H1 (cell line): ENCODE results near the gene SSTR4. TPM values are rescaled to one million over a fixed set of nuclear protein-coding genes. Genes with fewer than 3 reads are reported as not detected.
A peak's percentile ranks its signal among the peaks of the same experiment; 100 is the strongest.

Source experiments
- CTCF ChIA-PET: fragments of 300-600 bp; sonication (Branson Sonifier 250); formaldehyde crosslinking; loops from one replicate; lab custom pipeline; 2021; ENCODE audit not compliant: partially characterized antibody; lab: Charles Lee
- POLR2A ChIA-PET: fragments of 300-600 bp; sonication (Branson Sonifier 250); formaldehyde crosslinking; loops from one replicate; lab custom pipeline; 2021; ENCODE audit warnings: inconsistent platforms; ENCODE audit not compliant: partially characterized antibody; lab: Charles Lee
- DNase-seq, 2 experiments: peaks; one replicate each; pipeline versions ENCODE4 v3.0.0 to v3.0.0-alpha.2; 2010 to 2022; ENCODE audit warnings: low spot score in 2 of 2, low read depth in 1 of 2, mixed read lengths in 1 of 2
- FAIRE-seq: peaks from 2 replicates; lab custom pipeline; 2011; peaks lifted over from hg19 to GRCh38; lab: Jason Lieb, UNC
- H2AFZ ChIP-seq: 2 replicates; pipeline ENCODE4 v1.8.1; 2012; ENCODE audit warnings: low read length, inconsistent platforms
- H2AK5ac ChIP-seq: 2 replicates; pipeline ENCODE4 v1.6.1; 2013; ENCODE audit warnings: low read depth, low read length
- H2BK120ac ChIP-seq: replicated peaks from 2 replicates; pipeline ENCODE3; 2013; ENCODE audit warnings: low read depth, low read length, inconsistent platforms
- H2BK12ac ChIP-seq: 2 replicates; pipeline ENCODE4 v1.6.1; 2013; ENCODE audit warnings: low read depth, low read length
- H2BK15ac ChIP-seq: 2 replicates; pipeline ENCODE4 v1.6.1; 2013; ENCODE audit warnings: low read length
- H2BK20ac ChIP-seq: 2 replicates; pipeline ENCODE4 v1.6.1; 2013; ENCODE audit warnings: low read length
- H2BK5ac ChIP-seq: 2 replicates; pipeline ENCODE4 v1.6.1; 2013; ENCODE audit warnings: low read depth, low read length
- H3K14ac ChIP-seq: 2 replicates; pipeline ENCODE4 v1.6.1; 2013; ENCODE audit warnings: inconsistent platforms; ENCODE audit not compliant: insufficient read length
- H3K18ac ChIP-seq: 2 replicates; pipeline ENCODE4 v1.6.1; 2013; ENCODE audit warnings: low read length; ENCODE audit errors: extremely low read depth
- H3K23ac ChIP-seq: 2 replicates; pipeline ENCODE4 v1.6.1; 2013; ENCODE audit warnings: inconsistent platforms; ENCODE audit not compliant: insufficient read length
- H3K23me2 ChIP-seq: 2 replicates; pipeline ENCODE4 v1.6.1; 2013; ENCODE audit warnings: low read depth, low read length
- H3K27ac ChIP-seq: 2 replicates; pipeline ENCODE4 v1.6.1; 2011; ENCODE audit warnings: low read depth, low read length, inconsistent platforms
- H3K27me3 ChIP-seq, 4 experiments: replicated peaks in 1 of 4; 1 replicate in 1 of 4; 2 replicates in 3 of 4; pipeline versions ENCODE4 v1.6.1 to v1.8.1; 2011 to 2013; ENCODE audit warnings: low read length in 3 of 4, mild to moderate bottlenecking in 3 of 4, inconsistent platforms in 2 of 4, mixed read lengths in 2 of 4, moderate library complexity in 1 of 4; ENCODE audit not compliant: control insufficient read depth in 3 of 4, insufficient read depth in 3 of 4; ENCODE audit errors: extremely low read depth in 1 of 4
- H3K36me3 ChIP-seq, 4 experiments: 2 replicates each; pipeline versions ENCODE4 v1.6.1 to v1.8.1; 2011 to 2013; ENCODE audit warnings: mild to moderate bottlenecking in 4 of 4, low read length in 3 of 4, moderate library complexity in 2 of 4, control low read depth in 1 of 4, inconsistent platforms in 1 of 4; ENCODE audit not compliant: insufficient read depth in 4 of 4, control insufficient read depth in 2 of 4
- H3K4ac ChIP-seq: replicated peaks from 2 replicates; pipeline ENCODE3; 2013; ENCODE audit warnings: low read length, low read depth, mixed read lengths, inconsistent platforms; ENCODE audit not compliant: insufficient read length
- H3K4me1 ChIP-seq, 4 experiments: replicated peaks in 1 of 4; 1 replicate in 1 of 4; 2 replicates in 3 of 4; pipeline versions ENCODE4 v1.6.1 to v1.8.1; 2011 to 2013; ENCODE audit warnings: low read length in 3 of 4, inconsistent platforms in 2 of 4, mixed read lengths in 1 of 4; ENCODE audit not compliant: insufficient read depth in 4 of 4, control insufficient read depth in 3 of 4
- H3K4me2 ChIP-seq, 2 experiments: 2 replicates each; pipeline versions ENCODE4 v1.6.1 to v1.8.1; 2011 to 2013; ENCODE audit warnings: low read depth in 2 of 2, low read length in 2 of 2, control low read depth in 1 of 2, inconsistent platforms in 1 of 2, mild to moderate bottlenecking in 1 of 2; ENCODE audit not compliant: insufficient read depth in 1 of 2
- H3K4me3 ChIP-seq, 4 experiments: fragments of 200-600, 300-600 bp in 1 of 4; sonication (generic), shearing (Covaris generic), sonication (Bioruptor Twin) in 1 of 4; 2 replicates each; pipeline versions ENCODE4 v1.5.1 to v1.8.1; 2011 to 2016; ENCODE audit warnings: low read length in 4 of 4, low read depth in 3 of 4, control low read depth in 2 of 4, inconsistent platforms in 2 of 4, mild to moderate bottlenecking in 2 of 4, mixed read lengths in 1 of 4, moderate library complexity in 1 of 4; ENCODE audit not compliant: insufficient read depth in 2 of 4; ENCODE audit errors: extremely low read depth in 1 of 4
- H3K56ac ChIP-seq: replicated peaks from 2 replicates; pipeline ENCODE3; 2013; ENCODE audit warnings: low read depth, mild to moderate bottlenecking, mixed read lengths, low read length, inconsistent platforms; ENCODE audit not compliant: insufficient read length
- H3K79me1 ChIP-seq: 2 replicates; pipeline ENCODE4 v1.6.1; 2013; ENCODE audit warnings: low read depth, low read length, control low read depth
- H3K79me2 ChIP-seq, 2 experiments: 2 replicates each; pipeline versions ENCODE4 v1.6.1 to v1.8.1; 2012 to 2013; ENCODE audit warnings: low read length in 2 of 2, mild to moderate bottlenecking in 2 of 2, inconsistent platforms in 1 of 2; ENCODE audit not compliant: insufficient read depth in 2 of 2, control insufficient read depth in 1 of 2
- H3K9ac ChIP-seq, 4 experiments: replicated peaks in 1 of 4; 1 replicate in 1 of 4; 2 replicates in 3 of 4; pipeline versions ENCODE4 v1.6.1 to v1.8.1; 2011 to 2013; ENCODE audit warnings: low read depth in 3 of 4, low read length in 3 of 4, control low read depth in 2 of 4, mild to moderate bottlenecking in 2 of 4, moderate library complexity in 2 of 4, inconsistent platforms in 1 of 4; ENCODE audit errors: extremely low read depth in 1 of 4
- H3K9me3 ChIP-seq, 2 experiments: 2 replicates each; pipeline versions ENCODE4 v1.6.1 to v1.8.1; 2012 to 2013; ENCODE audit warnings: mild to moderate bottlenecking in 2 of 2, moderate library complexity in 2 of 2, control low read depth in 1 of 2, inconsistent platforms in 1 of 2, low read depth in 1 of 2, low read length in 1 of 2, mixed read lengths in 1 of 2; ENCODE audit not compliant: insufficient read depth in 2 of 2
- H4K20me1 ChIP-seq, 2 experiments: replicated peaks in 1 of 2; 2 replicates each; pipeline versions ENCODE3 to v1.8.1; 2011 to 2013; ENCODE audit warnings: inconsistent platforms in 2 of 2, low read length in 2 of 2, mild to moderate bottlenecking in 1 of 2; ENCODE audit not compliant: insufficient read depth in 2 of 2, control insufficient read depth in 1 of 2
- H4K5ac ChIP-seq: 2 replicates; pipeline ENCODE4 v1.6.1; 2013; ENCODE audit warnings: low read length, low read depth, mixed read lengths, inconsistent platforms; ENCODE audit not compliant: insufficient read length
- H4K8ac ChIP-seq: 2 replicates; pipeline ENCODE4 v1.8.0; 2013; ENCODE audit warnings: mild to moderate bottlenecking, moderate library complexity, low read length, inconsistent platforms; ENCODE audit not compliant: insufficient read depth; ENCODE audit errors: extremely low read depth
- H4K91ac ChIP-seq: replicated peaks from 2 replicates; pipeline ENCODE3; 2013; ENCODE audit warnings: low read length, mixed read lengths, inconsistent platforms; ENCODE audit not compliant: insufficient read length
- ATF3 ChIP-seq: IDR thresholded peaks from 2 replicates; pipeline ENCODE4 v1.6.1; 2011; ENCODE audit warnings: low read depth, mild to moderate bottlenecking, low read length; ENCODE audit not compliant: insufficient read depth
- BCL11A ChIP-seq, 2 experiments: IDR thresholded peaks; one replicate each; pipeline ENCODE4 v1.6.1; 2011; ENCODE audit warnings: low read depth in 2 of 2, low read length in 2 of 2, mild to moderate bottlenecking in 2 of 2
- CBX8 ChIP-seq: fragments of 300-800, 300-1000 bp; sonication (generic); IDR thresholded peaks from 2 replicates; pipeline ENCODE4 v1.7.1; 2016; ENCODE audit warnings: low read depth, low read length, borderline replicate concordance
- KDM1A ChIP-seq: fragments of 200-600, 300-600 bp; sonication (generic); IDR thresholded peaks from 2 replicates; pipeline ENCODE4 v1.7.1; 2016; ENCODE audit warnings: mild to moderate bottlenecking, low read length, borderline replicate concordance
- NRF1 ChIP-seq: IDR thresholded peaks from 2 replicates; pipeline ENCODE4 v1.6.1; 2011; ENCODE audit warnings: mild to moderate bottlenecking, low read depth, low read length, improper control_type of control experiment
- POU5F1 ChIP-seq: IDR thresholded peaks from 2 replicates; pipeline ENCODE4 v1.6.1; 2011; ENCODE audit warnings: low read depth, mild to moderate bottlenecking, low read length, moderate library complexity
- RBBP5 ChIP-seq: IDR thresholded peaks from 2 replicates; pipeline ENCODE4 v1.7.1; 2012; ENCODE audit warnings: low read depth, mild to moderate bottlenecking, inconsistent platforms, low read length, moderate library complexity, borderline replicate concordance
- SP1 ChIP-seq: IDR thresholded peaks from 2 replicates; pipeline ENCODE4 v1.6.1; 2011; ENCODE audit warnings: low read depth, low read length
- SP2 ChIP-seq: IDR thresholded peaks from 2 replicates; pipeline ENCODE4 v1.6.1; 2012; ENCODE audit warnings: mild to moderate bottlenecking, low read length, inconsistent platforms
- TCF12 ChIP-seq: IDR thresholded peaks from 2 replicates; pipeline ENCODE4 v1.6.1; 2011; ENCODE audit warnings: low read depth, mild to moderate bottlenecking, low read length
- ZNF274 ChIP-seq: IDR thresholded peaks from 2 replicates; pipeline ENCODE4 v1.7.0; 2012; ENCODE audit warnings: low read length, borderline replicate concordance; ENCODE audit errors: extremely low read depth
- WGBS, 2 experiments: shearing (Covaris generic) in 1 of 2; methylation state at CpG; one replicate each; pipeline versions ENCODE4 v1.1.6 to v1.1.7; 2013 to 2015; ENCODE audit warnings: low lambda C conversion rate in 2 of 2, mixed read lengths in 2 of 2, inconsistent platforms in 1 of 2, low coverage in 1 of 2, missing lambda C conversion rate in 1 of 2; ENCODE audit not compliant: insufficient replicate concordance in 2 of 2, insufficient coverage in 1 of 2, insufficient read length in 1 of 2; ENCODE audit errors: extremely low coverage in 1 of 2, missing lambda C conversion rate in 1 of 2; 5-methylcytosine and 5-hydroxymethylcytosine counted together
- polyA plus RNA-seq, 7 experiments: library from polyadenylated mRNA; depleted of rRNA in 3 of 7; stranded (reverse) in 5 of 7; unstranded in 2 of 7; fragments of >200 nt in 5 of 7; fragments of 200-250 nt in 2 of 7; gene quantifications; 1 replicate in 5 of 7; 2 replicates in 1 of 7; 4 replicates in 1 of 7; pipeline versions ENCODE4 v1.2.1 to v1.2.3, GENCODE V29; 2011 to 2013; ENCODE audit warnings: missing spikeins in 2 of 7, mixed read lengths in 2 of 7
- total RNA-seq: library from RNA; stranded (reverse); fragmentation: NEBNext Ultra II Directional; extraction: Animal tissue kit (Norgen Biotek cat#: 25700); gene quantifications from 2 replicates; pipeline ENCODE4 v1.2.1, GENCODE V29; 2021

The SSTR4 gene
- total and polyA plus RNA-seq, 2 of the 8 experiments (the other 6 are each of a cell fraction or from before 2014, with no cell fraction given), result 0.05 TPM; not detected in 1

- FAIRE-seq, result no peak
- H3K9ac ChIP-seq, result no peak overlapping the region
- 11% methylated on average over 85 of the region's 92 CpGs; no CpG with 5 or more reads in 1 of the 2 experiments for WGBS, 2 experiments
- TF ChIP-seq ZNF274, result no peak
- no peak for TF ChIP-seq NRF1
- TF ChIP-seq POU5F1, result no peak
- no peak for TF ChIP-seq CBX8
- TF ChIP-seq SP2, result no peak
- TF ChIP-seq BCL11A (IDR thresholded peaks at IDR 0.05; ENCODE audit: low read depth in 2 of 2, low read length in 2 of 2), result no peak
- no peak for TF ChIP-seq SP1
- TF ChIP-seq ATF3, result no peak
- TF ChIP-seq TCF12, result no peak
- no peak for TF ChIP-seq KDM1A
- TF ChIP-seq RBBP5, result 0 out of 2 replicates have a peak, but pooled peaks have one; percentile 33
These were observed 13.4 kb downstream of the SSTR4 start for GRCh38 chr20:23048283-23049200.

More at GRCh38 chr20:23048283-23049200, 13.4 kb downstream of the SSTR4 start:
- H4K5ac ChIP-seq, result no peak overlapping the region
- peak overlapping the region; percentile 92; the same call in 1 of the 2 replicates for H2BK15ac ChIP-seq
- no peaks in the 10 kb centered on the region for H3K79me1 ChIP-seq
- H3K4me3 ChIP-seq, result peak overlapping the region; percentile 30 to 66 (median 50)
- ChIA-PET CTCF (interaction anchor here (0.9 to 5.0 kb wide), 13 partner anchors 10 to 357 kb away, joined by 3 to 90 read pairs (median 5); partner anchors contain the start of gene CD93), POLR2A (interaction anchor here (1.3 kb wide), 1 partner anchor 12 kb away, joined by 3 read pairs; no protein-coding TSS in a partner anchor)
- H3K56ac ChIP-seq, result no peak overlapping the region
- no peaks in the 10 kb centered on the region for H3K9me3 ChIP-seq
- H3K4me1 ChIP-seq, result peaks cover 4 to 12% (median 7%) of the 10 kb centered on the region in 4 experiments; a peak in 6 of 7 replicates
- no peak overlapping the region for H3K27ac ChIP-seq
- H2AK5ac ChIP-seq, result no peak overlapping the region
- H4K8ac ChIP-seq, result no peak overlapping the region
- H3K23me2 ChIP-seq, result peaks cover 28% of the 10 kb centered on the region
- H2AFZ ChIP-seq, result peak overlapping the region; percentile 54; the same call in 1 of the 2 replicates
- no peak overlapping the region for H2BK120ac ChIP-seq
- no peak overlapping the region for H3K18ac ChIP-seq
- no peak overlapping the region for H3K23ac ChIP-seq
- peak overlapping the region; percentile 98; the same call in 1 of the 2 replicates for H2BK12ac ChIP-seq
- H3K4ac ChIP-seq, result no peak overlapping the region
- H3K36me3 ChIP-seq, result no peaks in the 10 kb centered on the region
- H3K27me3 ChIP-seq, result peaks cover 31 to 66% (median 51%) of the 10 kb centered on the region in 4 experiments
- no peak overlapping the region for H3K14ac ChIP-seq
- H4K91ac ChIP-seq, result peak overlapping the region; percentile 59
- peaks cover 0 to 5% of the 10 kb centered on the region in 2 experiments for H4K20me1 ChIP-seq
- no peak overlapping the region; the same call in 1 of the 2 replicates for H2BK20ac ChIP-seq
- peak overlapping the region; percentile 70 to 98 for H3K4me2 ChIP-seq
- no peaks in the 10 kb centered on the region for H3K79me2 ChIP-seq
- no peak overlapping the region for H2BK5ac ChIP-seq
- DNase-seq, result peak in 1 of 2 experiments; percentile 80
